ENCODE measurements around the gene PDE10A.

DNA sequence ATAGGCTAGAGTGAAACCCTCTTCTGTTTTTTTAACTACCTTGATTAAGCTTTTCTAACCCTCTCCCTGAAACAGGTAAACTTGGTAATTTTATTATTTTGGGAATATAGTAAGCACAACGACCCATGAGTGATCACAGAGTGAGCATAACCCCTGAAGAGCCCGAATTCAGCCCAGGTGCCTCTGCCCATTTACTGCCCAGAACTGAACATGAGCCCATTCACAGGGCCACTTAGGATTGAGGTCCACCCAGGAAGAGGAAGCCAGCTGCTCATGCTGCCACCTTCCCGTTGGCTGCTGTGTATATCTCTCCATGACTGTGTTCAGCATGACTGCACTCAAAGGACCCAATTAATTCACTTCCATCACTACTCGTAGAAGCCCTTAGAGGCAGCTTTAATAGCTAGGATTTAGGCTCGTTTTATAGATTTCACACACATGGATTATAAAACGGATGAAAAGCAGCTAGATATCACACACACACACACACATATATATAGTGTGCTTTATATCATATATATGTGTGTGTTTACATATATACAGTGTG, 8.3 kb upstream of the PDE10A start:
- TF ChIP-seq, protein P1, sequence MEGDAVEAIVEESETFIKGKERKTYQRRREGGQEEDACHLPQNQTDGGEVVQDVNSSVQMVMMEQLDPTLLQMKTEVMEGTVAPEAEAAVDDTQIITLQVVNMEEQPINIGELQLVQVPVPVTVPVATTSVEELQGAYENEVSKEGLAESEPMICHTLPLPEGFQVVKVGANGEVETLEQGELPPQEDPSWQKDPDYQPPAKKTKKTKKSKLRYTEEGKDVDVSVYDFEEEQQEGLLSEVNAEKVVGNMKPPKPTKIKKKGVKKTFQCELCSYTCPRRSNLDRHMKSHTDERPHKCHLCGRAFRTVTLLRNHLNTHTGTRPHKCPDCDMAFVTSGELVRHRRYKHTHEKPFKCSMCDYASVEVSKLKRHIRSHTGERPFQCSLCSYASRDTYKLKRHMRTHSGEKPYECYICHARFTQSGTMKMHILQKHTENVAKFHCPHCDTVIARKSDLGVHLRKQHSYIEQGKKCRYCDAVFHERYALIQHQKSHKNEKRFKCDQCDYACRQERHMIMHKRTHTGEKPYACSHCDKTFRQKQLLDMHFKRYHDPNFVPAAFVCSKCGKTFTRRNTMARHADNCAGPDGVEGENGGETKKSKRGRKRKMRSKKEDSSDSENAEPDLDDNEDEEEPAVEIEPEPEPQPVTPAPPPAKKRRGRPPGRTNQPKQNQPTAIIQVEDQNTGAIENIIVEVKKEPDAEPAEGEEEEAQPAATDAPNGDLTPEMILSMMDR (conservative IDR thresholded peaks at IDR 0.05): no peak
- no peak for TF ChIP-seq ZFX (IDR thresholded peaks at IDR 0.05)
